LNCAP (cell line): ENCODE results near the gene DENND4B.

ENCODE experiments used
- TF ChIP-seq, protein P1 (sequence below): fragments of 450-650 bp; IDR thresholded peaks from 2 replicates; pipeline ENCODE4 v1.5.1; 2017; ENCODE audit warnings: mild to moderate bottlenecking

The DENND4B gene

DNA sequence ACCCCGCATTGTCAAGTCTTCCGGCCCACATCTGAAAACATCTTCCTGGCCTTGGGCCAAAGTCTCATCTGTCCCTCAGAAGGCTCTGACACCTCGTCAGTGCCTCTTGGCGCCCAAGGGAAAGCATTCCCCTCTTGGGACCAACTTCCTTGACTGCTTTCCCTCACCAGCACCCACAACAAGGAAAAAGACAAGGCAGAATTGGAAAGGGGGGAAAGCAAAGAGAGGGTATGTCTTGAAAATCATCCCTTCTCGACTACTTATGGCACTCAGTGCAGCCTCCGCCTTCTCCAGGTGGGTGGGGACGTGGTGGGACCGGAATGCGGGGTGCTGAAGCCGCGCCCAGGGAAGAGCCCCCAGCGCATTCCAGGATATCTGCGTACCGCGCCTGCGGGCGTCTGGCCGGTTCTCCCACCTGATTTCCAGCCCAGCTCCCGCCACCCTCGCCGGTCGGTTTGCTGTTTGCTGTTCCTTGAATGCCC, 17.4 kb upstream of the DENND4B start:
- TF ChIP-seq, protein P1, sequence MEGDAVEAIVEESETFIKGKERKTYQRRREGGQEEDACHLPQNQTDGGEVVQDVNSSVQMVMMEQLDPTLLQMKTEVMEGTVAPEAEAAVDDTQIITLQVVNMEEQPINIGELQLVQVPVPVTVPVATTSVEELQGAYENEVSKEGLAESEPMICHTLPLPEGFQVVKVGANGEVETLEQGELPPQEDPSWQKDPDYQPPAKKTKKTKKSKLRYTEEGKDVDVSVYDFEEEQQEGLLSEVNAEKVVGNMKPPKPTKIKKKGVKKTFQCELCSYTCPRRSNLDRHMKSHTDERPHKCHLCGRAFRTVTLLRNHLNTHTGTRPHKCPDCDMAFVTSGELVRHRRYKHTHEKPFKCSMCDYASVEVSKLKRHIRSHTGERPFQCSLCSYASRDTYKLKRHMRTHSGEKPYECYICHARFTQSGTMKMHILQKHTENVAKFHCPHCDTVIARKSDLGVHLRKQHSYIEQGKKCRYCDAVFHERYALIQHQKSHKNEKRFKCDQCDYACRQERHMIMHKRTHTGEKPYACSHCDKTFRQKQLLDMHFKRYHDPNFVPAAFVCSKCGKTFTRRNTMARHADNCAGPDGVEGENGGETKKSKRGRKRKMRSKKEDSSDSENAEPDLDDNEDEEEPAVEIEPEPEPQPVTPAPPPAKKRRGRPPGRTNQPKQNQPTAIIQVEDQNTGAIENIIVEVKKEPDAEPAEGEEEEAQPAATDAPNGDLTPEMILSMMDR = no peak

- TF ChIP-seq, protein P1 = no peak
Observed at GRCh38 chr1:153963030-153963849, 16.7 kb upstream of the DENND4B start, which contains the start of gene SLC39A1. Gene SLC39A1, minus strand, starts transcription at chr1:153963537. Its CDS starts 822 bp downstream, at chr1:153962715.

DNA sequence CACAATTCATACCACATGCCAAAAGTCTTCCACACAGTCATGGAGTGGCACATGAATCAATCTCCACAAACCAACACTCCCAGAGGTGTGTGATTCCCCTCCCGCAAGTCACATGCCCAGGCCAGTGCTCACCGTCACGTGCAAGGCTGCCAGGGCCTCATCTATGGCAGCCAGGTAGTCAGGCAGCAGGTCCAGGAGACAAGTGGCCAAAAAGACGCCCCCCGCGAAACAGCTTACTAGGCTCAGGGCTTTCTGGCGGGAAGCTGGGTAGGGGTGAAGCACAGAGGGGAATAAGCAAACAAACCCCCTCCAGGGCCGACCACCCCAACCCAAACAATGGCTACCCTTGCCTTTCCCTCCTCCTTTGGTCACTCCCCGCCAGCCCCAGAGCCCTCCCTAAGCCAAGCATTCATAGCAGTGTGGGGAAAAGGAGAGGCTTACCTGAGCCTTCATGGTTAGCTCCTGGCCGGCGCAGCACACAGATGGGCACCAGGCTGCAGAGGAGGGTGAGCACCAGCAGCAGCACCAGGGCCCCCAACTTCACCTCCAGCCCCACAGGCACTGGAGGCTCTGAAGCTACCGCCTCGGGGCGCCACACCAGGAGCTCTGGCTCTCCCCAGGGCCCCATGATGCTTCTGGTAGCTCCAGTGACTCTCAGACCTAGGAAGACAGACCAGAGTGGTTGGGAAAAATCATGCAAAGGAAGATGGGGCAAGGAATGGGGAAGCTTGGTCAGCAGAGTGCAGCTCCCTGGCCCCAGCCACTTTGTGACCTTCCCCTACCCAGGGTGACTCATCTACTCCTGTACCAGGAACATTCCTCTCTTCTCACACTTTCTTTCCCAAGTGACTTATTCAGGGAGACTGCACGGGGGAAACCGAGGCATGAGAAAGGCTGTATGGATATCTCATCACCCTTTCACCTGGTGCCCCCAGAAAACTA, 15.8 kb upstream of the DENND4B start:
- TF ChIP-seq, protein P1 = no peak

DNA sequence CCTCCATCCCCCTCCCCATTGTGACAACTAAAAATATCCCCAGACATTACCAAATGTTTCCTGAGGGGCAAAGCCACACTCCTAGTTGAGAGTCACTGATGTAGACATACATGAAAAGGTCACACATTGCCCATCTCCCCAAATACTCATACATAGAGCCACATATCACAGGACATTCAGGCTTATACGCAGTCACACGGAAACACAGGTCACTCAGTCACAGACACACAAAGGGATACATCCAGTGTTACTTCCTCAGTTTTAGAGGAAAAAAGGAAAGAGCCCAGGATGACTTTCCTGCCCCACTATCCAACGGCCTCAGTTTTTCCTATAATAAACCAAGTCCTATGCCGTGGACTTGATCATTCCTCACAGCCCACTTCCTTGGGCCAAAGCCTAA, 14.9 kb upstream of the DENND4B start:
- TF ChIP-seq, protein P1 = no peak

DNA sequence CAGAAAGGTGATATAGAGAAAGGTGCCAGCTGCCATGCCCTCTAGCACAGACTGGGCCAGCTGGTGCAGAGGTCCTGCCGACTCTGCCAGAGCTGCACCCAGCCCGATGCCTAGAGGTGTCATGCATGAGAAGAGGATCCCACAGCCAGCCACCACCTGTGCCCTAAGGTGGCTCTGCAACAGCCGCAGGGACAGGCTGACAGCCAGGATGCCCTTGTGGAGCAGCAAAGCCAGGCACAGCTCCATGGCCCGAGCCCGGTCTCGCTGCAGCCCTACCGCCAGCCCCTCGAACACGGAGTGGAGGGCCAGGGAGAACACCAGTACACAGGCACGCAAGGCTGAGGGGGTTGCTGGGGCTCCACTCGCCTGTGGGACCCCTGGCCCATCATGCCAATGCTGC, 13.7 kb upstream of the DENND4B start:
- TF ChIP-seq, protein P1 = no peak

- TF ChIP-seq, protein P1 = no peak
Observed at GRCh38 chr1:153959454-153959853, 12.9 kb upstream of the DENND4B start.

DNA sequence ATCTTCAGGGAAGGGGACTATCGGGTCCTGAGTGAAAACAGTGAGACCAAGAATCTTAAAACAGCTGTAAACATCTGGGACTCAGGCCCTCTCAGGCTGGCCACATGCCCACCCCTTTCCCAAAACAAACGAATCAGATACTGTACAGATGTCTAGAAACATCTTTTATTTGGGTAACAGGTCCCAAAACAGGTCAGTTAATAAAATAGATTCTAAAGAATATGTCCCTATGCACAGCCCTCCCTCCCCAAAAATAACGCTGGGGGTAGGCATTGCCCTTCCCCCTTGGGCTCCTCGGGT, 12.4 kb upstream of the DENND4B start:
- TF ChIP-seq, protein P1 = no peak
